Lower leg skin (tissue), 3 donors: ENCODE data around the gene C14orf93.

ENCODE experiments used
- POLR2A ChIP-seq, 2 donors: fragments of 450-650 bp; IDR thresholded peaks; one replicate each; pipeline ENCODE4 v1.6.1; 2016 to 2017; ENCODE audit warnings: antibody characterized with exemption in 2 of 2, mild to moderate bottlenecking in 1 of 2, moderate library complexity in 1 of 2
- TF ChIP-seq, protein P1 (sequence below), 3 donors: fragments of 450-650 bp; IDR thresholded peaks; one replicate each; pipeline ENCODE4 v1.5.1; 2016; ENCODE audit warnings: antibody characterized with exemption in 3 of 3, mild to moderate bottlenecking in 3 of 3, moderate library complexity in 2 of 3

DNA sequence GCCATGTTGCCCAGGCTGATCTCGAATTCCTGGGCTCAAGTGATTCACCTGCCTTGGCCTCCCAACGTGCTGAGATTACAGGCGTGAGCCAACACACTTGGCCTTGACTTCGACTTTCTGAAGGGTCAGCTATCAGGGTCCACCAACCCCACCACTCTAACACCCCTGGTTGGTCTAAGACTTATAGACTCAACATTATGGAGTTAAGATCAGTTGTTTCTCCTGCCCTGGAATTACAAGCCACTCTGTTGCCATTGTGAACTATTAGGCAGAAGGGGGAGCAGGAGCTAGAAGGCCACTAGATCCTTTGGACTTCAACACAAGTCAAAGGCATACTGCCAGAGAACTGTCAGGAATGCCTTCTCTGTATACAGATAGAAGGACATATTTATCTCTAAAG lies 30.2 kb upstream of the C14orf93 start:
- TF ChIP-seq, protein P1, sequence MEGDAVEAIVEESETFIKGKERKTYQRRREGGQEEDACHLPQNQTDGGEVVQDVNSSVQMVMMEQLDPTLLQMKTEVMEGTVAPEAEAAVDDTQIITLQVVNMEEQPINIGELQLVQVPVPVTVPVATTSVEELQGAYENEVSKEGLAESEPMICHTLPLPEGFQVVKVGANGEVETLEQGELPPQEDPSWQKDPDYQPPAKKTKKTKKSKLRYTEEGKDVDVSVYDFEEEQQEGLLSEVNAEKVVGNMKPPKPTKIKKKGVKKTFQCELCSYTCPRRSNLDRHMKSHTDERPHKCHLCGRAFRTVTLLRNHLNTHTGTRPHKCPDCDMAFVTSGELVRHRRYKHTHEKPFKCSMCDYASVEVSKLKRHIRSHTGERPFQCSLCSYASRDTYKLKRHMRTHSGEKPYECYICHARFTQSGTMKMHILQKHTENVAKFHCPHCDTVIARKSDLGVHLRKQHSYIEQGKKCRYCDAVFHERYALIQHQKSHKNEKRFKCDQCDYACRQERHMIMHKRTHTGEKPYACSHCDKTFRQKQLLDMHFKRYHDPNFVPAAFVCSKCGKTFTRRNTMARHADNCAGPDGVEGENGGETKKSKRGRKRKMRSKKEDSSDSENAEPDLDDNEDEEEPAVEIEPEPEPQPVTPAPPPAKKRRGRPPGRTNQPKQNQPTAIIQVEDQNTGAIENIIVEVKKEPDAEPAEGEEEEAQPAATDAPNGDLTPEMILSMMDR (IDR thresholded peaks at IDR 0.05), result no peak
- no peak for TF ChIP-seq POLR2A (IDR thresholded peaks at IDR 0.05)
